ENCODE measurements around the gene KLHL14.
A peak's percentile ranks its signal among the peaks of the same experiment; 100 is the strongest.
"Not testable (repeated sequence)": the region's sequence is repeated elsewhere in the genome, so short reads cannot be mapped to it uniquely, and the experiment has no call there.

The KLHL14 gene, protein sequence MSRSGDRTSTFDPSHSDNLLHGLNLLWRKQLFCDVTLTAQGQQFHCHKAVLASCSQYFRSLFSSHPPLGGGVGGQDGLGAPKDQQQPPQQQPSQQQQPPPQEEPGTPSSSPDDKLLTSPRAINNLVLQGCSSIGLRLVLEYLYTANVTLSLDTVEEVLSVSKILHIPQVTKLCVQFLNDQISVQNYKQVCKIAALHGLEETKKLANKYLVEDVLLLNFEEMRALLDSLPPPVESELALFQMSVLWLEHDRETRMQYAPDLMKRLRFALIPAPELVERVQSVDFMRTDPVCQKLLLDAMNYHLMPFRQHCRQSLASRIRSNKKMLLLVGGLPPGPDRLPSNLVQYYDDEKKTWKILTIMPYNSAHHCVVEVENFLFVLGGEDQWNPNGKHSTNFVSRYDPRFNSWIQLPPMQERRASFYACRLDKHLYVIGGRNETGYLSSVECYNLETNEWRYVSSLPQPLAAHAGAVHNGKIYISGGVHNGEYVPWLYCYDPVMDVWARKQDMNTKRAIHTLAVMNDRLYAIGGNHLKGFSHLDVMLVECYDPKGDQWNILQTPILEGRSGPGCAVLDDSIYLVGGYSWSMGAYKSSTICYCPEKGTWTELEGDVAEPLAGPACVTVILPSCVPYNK

DNA sequence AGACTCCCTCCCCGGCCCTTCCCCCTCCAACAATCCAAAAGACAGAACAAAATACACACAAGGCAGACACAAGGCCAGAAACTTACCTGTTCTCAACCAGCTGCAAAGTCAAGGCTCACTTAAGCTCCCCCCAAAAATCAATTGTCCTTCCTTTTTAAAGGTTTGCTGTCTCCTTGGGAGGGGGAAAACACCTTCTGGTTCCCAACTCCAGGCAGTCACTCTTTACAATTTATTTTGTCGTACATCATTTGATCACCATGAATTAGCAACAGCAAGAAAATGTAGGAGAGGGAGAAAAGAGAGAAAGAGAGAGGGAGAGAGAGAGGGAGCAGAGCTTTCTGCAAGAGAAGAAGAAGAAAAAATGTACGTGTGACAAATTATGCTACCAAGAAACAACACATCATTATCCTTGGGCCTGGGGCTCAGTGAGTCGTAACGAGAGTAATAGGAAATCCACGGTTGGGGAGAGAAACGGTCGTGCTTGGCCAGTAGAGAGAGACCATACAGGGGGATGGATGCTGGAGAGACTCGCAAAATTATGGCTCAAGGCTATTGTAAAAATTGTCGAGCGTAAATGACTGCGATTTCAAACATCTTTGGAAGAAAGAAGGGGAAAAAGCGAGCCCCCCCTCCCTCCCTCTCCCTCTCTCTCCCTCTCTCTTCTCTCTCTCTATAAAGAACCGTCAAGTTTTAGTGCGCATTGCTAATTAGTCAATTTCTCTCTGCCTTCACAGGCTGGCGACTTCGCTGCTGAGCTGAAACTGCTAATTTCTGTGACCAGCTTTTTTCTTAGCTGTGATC lies at the start of gene KLHL14:
Gene KLHL14 (minus strand): TSS at position 443 of the 801 bp plus-strand sequence. CDS start 2,432 bp downstream, outside the sequence.
- Histone ChIP-seq H3K4me3 (peak within 1 kb of the TSS; percentile 4 to 35 (median 21)), H3K27ac (peak within 1 kb of the TSS in 1 of 21 experiments; percentile 70)

DNA sequence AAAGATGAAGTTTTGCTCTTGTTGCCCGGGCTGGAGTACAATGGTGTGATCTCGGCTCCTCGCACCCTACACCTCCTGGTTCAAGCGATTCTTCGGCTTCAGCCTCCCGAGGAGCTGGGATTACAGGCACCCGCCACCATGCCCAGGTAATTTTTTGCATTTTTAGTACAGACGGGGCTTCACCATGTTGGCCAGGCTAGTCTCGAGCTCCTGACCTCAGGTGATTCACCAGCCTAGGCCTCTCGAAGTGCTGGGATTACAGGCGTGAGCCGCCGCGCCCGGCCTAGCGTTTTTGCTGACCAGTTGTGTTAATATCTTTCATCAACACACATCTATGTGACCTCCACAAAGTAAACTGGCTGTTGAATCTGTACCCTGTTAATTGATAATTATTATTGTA lies 49.4 kb upstream of the KLHL14 start:
- Histone ChIP-seq H3K4me3 (no peak overlapping the region), H3K27ac (no peak overlapping the region)

DNA sequence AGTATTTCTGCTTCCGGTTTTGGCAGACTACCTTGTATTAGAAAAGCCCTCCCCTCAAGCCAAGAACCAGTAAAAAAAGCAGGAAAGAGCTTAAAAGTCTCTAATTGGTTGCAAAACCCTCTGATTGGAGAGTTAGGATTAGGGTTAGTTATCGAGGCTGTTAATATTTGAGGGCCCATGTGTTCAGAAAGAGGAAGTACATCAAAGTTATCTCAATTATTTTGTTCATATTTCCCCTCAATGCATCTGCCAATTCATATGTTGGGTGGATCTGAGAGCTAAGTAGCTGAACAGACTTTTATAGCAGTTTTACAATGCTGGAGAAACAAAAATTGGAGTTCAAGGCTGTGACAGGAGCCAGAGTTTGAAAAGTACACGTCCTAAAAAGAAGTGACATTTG lies 43.1 kb upstream of the KLHL14 start:
- H3K4me3 ChIP-seq, result no peak overlapping the region
- H3K27ac ChIP-seq, result no peak overlapping the region

DNA sequence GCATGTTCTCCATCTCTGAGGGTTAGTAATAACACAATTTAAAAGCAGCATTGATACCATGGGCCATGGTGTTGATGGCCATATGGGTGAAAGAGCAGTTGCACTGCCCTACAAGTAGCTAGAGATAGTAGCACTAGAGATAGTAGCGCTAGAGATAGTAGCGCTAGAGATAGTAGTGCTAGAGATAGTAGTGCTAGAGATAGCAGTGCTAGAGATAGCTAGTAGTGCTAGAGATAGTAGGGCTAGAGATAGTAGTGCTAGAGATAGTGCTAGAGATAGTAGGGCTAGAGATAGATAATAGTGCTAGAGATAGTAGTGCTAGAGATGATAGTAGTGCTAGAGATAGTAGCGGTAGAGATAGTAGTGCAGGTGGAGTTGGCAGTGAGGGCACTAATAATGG lies 39.5 kb upstream of the KLHL14 start:
- H3K4me3 ChIP-seq, result no peak overlapping the region

DNA sequence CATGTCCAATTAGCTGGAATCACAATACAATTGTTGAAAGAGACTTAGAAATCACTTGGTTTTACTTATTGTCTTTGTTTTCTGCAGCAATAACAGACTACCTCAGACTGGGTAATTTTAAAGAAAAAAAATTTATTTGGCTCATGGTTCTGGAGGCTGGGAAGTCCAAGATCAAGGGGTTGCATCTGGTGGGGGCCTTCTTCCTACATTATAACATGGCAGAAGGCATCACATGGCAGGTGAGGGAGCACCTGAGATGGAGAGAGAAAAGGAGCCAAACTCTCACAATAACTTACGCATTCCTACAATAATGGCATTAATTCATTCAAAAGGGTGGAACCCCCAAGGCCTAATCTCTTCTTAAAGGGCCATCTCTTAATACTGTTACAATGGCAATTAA lies 37.5 kb upstream of the KLHL14 start:
- Histone ChIP-seq H3K27ac (no peak overlapping the region), H3K4me3 (no peak overlapping the region)

More for the DNA sequence above, 39.5 kb upstream of the KLHL14 start:
- H3K27ac ChIP-seq, result no peak overlapping the region

DNA sequence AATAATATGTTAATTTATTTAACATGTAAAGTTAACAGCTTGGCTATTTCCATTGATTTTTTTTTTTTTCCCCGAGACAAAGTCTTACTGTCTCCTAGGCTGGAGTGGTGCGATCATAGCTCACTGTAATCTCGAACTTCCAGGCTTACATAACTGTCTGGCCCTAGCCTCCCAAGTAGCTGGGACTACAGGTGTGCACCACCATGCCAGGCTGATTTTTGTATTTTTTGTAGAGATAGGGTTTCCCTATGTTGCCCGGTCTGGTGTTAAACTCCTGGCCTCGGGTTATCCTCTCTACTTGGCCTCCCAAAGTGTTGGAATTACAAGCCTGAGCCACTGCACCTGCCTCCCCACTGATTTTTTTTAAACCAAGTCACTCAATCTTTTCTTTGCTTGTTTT lies 32.5 kb upstream of the KLHL14 start:
- Histone ChIP-seq H3K27ac (no peak overlapping the region), H3K4me3 (no peak overlapping the region)

DNA sequence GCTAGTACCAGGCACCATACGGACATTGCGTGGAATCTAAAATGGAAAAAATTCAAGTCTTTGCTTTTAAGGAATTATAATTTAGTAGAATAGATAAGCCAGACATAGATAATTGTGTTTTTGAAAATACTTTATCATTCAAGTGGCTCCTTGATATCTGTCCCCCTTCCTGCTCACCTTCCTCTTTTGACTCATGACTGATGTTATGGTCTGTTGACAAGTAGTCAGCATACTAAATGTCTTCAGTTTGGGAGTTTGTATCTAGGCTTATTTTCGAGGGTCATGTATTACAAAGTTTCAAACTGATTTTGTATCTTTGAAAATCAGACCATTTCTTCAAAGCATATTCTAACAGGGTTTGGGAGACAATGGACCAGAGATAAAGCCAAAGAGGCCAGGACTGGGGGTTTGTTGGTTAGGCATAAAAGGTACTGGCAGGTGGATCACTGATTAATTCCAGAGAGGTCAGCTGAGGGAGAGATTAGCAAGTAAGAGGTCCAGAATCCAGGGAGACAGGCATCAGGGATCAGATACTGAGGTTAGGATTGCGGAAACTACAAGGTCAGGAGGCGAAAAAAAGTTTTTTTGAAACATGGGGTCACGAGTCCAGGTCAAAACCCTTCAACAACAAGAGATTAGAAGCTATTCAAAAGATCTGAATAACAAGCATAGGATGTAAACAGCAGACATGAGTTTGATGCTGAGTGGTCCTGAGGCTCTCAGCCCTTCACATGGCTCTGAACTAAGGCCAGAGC lies 31.5 kb upstream of the KLHL14 start:
- H3K27ac ChIP-seq, result no peak overlapping the region

DNA sequence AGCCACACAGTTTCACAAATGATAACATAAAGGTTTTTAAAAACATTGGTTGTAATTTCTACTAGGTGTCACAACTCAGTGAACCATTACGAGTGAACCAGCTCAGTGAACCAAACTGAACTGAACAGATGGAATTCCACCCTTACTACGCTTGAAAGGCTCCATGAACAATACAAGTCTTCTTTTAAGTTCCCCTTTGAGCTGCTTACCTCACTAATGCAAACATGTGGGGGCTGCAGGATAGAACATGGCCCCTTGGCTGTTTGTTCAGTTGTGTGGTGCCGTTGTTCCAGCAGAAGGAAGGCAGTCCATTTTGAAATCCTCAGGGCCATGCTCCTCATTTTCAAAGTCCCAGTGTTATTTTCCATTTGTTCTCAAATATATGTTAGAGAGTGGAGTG lies 30.7 kb upstream of the KLHL14 start:
- H3K27ac ChIP-seq, result no peak overlapping the region
- H3K4me3 ChIP-seq, result no peak overlapping the region

More for the DNA sequence above, 31.5 kb upstream of the KLHL14 start:
- no peak overlapping the region for H3K4me3 ChIP-seq

DNA sequence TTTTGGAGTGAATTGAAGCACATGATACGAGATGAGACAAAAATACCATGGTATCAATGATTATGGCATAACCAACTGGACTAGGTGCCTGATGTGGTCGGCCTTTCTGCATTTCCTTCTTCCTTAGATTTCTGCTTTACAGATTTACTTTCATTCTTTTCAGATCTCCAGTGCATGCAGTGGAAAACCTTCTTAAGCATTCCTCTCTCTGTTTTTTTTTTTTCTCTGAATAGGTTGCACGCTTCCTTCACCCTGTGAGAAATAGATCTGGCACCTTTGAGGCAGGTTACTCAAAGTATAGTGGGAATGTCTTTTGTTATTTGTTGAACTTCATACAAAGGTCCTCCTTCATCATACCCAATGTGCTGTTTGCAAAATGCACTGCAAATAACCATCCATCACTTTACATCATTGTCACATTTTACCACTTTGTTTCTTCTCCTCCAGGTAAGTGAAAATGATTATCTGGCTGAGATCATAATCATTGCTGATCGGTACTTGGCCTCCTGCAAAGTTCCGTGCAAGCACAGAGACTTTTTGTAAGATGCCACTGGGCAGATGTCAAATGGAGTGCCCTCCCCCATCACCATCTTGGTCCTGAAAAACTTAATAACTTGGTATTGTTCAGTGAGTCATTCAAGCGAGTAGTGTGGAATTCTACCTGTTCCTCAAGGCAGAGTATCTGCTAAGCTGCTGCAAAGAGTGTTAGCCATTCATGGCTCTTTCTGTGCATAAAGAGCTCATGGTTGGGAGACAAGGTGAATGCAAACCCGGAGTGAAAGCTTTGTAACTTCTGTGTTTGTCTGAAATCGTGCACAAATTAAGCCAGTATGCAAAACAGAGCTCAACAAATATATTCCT lies 30.0 kb upstream of the KLHL14 start:
- no peak overlapping the region for H3K4me3 ChIP-seq
- H3K27ac ChIP-seq, result no peak overlapping the region

DNA sequence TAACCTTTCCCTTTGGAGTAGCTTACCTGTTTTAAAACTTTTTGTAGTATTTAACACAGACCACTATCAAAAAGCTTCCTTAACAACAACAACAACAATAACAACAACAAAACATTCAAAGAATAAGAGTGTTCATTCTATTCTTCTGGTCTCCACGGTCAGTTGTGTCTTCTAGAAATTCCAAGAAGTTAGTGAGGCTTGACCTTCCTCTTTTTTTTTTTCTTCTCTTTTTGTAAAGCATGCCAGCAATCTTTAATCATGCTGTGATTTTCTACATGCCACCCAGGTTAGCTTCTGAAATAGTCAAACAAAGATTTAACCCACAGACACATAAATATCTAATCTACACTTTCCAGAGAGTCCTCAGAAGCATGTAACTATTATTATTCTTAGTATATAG lies 28.4 kb upstream of the KLHL14 start:
- Histone ChIP-seq H3K27ac (no peak overlapping the region), H3K4me3 (no peak overlapping the region)

DNA sequence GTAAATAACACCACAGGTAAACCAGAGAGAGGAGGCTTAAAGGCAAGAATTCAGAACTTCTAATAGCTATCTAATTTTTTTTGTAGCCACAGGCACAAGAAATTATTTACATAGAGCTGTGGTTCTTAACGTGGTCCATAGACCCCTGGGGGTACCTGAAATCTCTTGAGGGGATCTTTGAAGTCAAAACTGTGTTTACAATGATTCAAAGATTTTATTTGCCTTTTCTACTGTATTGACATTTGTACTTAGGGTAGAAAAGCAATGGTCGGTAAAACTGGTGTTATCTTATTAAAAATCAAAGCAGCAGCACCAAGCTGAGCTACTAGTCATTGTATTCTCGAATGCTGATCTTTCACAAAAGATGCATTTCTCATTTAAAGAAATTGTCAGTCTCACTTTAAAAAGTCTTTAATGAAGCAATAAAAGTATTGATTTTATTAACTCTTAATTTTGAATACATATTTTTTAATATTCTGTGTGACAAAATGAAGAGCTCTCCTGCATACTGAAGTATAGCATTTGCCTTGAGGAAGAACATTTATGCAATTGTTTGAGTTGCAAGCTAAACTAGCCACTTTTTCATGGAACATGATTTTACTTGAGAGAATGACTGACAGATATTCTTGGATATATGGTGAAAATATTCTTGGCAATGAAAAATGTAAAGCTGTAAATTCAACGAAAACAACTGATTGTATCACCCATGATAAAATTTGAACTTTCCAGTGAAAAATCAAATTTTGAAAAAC lies 25.6 kb upstream of the KLHL14 start:
- H3K4me3 ChIP-seq, result no peak overlapping the region
- no peak overlapping the region for H3K27ac ChIP-seq

DNA sequence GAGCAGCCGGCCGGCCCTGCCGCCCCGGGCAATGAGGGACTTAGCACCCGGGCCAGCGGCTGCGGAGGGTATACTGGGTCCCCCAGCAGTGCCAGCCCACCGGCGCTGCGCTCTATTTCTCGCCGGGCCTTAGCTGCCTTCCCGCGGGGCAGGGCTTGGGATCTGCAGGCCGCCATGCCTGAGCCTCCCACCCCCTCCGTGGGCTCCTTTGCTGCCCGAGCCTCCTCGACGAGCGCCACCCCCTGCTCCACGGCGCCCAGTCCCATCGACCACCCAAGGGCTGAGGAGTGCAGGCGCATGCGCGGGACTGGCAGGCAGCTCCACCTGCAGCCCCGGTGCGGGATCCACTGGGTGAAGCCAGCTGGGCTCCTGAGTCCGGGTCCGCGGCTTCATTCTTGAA lies 21.8 kb upstream of the KLHL14 start:
- H3K27ac ChIP-seq, H3K4me3 ChIP-seq: not testable (repeated sequence)

DNA sequence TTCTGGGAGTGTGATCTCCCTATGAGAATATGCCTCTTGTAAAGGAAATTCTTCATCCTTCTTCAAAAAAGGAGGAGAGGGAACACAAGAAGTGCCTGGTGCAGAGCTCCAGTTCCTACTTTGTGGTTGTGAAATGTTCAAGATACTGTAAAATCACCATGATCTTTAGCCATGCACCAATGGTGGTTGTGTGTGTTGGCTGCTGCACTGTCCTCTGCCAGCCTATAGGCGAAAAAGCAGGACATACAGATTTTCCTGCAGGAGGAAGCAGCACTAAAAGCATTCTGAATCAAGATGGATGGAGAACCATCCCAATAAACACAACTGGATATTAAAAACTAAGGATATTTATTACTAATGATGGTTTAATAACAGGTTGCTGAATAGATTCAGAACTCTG lies 6.2 kb upstream of the KLHL14 start:
- H3K27ac ChIP-seq, result no peak overlapping the region
- no peak overlapping the region for H3K4me3 ChIP-seq

DNA sequence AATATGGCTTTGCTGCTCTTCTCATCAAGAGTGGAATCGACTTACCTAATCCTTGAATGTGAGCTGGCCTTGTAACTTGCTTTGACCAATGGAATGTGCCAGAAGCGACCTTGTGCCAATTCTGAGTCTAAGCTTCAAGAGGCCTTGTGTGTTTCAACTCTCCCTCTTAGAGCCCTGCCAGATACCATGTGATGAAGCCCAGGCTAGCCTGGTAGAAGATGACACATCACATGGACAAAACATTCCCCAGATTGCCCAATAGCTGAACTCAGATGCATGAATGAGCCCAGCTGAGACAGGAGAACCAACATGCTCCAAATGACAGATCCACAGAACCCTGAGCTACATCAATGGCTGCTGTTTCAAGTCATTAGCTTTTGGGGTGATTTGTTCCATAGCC lies 4.2 kb upstream of the KLHL14 start:
- H3K27ac ChIP-seq, result no peak overlapping the region
- no peak overlapping the region for H3K4me3 ChIP-seq

DNA sequence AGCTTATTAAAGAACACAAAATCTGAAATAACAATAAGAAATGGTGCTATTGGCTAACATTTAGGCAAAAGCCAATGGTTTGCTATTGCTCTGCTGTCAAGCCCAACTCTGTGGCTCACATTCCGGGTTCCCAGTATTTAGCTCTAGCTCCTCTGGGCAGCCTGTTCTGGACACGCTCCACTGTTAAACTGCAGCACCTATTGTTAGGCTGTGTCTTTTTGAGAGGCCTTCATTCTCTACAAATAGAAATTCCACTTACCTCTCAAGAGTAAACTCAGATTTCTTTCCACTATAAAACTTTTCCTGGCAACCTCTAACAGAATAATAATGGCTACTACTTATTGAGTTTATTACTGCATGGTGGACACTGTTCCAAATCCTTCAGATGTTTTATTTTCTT lies 3.7 kb upstream of the KLHL14 start:
- Histone ChIP-seq H3K4me3 (no peak overlapping the region), H3K27ac (no peak overlapping the region)

DNA sequence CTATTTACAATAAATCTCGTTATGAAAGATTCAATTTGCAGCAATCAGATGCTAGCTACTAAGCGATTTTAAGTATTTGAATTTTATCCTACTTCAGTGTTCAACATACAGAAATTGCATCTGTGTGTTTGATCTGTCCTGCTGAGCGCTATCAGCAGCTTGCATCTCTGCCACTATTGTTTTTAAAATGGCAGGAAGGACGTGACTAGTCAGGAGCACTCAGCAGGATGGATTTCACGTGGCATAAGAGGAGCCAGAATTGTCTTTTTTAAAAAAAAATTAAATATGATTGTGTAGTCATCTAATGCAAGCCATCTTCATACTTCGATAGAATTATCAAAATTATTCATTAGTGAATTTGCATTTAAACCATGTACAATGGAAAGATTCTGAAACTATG lies 2.8 kb upstream of the KLHL14 start:
- no peak overlapping the region for H3K4me3 ChIP-seq
- H3K27ac ChIP-seq, result no peak overlapping the region

DNA sequence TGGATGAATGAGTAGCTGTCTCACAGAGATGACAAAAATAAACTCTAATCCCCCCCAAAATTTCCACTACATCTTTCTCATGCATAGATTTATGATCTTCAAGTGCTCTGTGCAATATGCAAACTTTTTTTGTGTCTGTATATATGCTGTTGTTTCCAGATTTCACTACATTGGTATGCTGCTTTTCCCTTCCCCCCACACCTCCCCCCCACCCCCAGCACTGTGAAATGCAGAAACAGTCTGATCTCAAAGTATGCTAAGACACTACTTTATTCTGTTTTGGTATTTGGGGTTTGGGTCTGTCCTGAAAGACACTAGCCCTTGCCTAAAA lies 524 bp upstream of the KLHL14 start:
- no peak overlapping the region for H3K27ac ChIP-seq
- no peak overlapping the region for H3K4me3 ChIP-seq

DNA sequence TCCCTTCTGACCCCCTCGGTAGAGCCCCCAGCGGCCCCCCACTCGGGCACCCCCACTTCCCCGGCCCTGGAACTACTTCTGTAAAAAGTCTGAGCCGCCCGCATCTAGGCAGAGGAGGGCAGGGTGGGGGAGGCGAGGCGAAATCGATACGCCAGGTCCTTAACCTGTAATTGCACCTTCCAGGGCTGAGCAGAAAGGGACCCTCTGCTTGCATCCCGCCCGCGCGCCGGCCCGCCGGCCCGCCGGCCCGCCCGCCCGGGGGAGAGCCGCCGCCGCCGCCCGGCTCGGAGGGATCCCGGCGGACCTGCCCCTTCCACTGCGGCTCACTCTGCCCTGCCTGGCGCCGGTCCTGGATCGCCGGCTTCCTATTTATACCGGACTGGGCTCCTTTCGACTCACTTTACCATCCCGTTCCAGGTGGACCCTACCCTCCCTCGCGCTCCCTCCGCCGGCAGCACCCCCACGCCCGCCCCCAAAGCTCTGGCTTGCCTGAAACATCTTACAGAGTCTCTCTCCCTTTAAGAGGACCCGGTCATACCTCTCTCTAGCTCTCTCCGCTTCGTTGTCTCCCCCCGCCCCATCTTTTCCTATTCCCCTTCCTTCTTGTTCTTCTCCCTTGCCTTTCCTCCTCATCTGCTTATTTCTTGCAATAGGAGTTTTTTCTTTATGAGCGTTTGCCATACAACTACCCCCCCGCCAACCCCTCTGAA lies 797 bp downstream of the KLHL14 start:
- peak overlapping the region; percentile 4 to 35 (median 21) for H3K4me3 ChIP-seq
- peak overlapping the region in 1 of 21 experiments; percentile 70 for H3K27ac ChIP-seq
